ENCODE measurements around the gene HACL1.

HACL1 gene

GRCh38 chr3:15558581-15558980, 42.8 kb downstream of the HACL1 start:
- DNase-seq (ENCODE audit: low read depth in 2 of 2) = no peak
- H3K4me3 ChIP-seq (replicated peaks in 1 of 2; ENCODE audit: low read depth in 2 of 2, low read length in 2 of 2) = no peak overlapping the region
- TF ChIP-seq CTCF (IDR thresholded peaks at IDR 0.05; ENCODE audit: low read depth, low read length) = no peak

- no peak overlapping the region for H3K4me3 ChIP-seq (replicated peaks in 1 of 2; ENCODE audit: low read depth in 2 of 2, low read length in 2 of 2)
- DNase-seq (ENCODE audit: low read depth in 2 of 2) = peak; percentile 77 to 88
- peak; percentile 45 for TF ChIP-seq CTCF (IDR thresholded peaks at IDR 0.05; ENCODE audit: low read depth, low read length)
Measured at GRCh38 chr3:15557511-15557946, 43.8 kb downstream of the HACL1 start.

- TF ChIP-seq CTCF (IDR thresholded peaks at IDR 0.05; ENCODE audit: low read depth, low read length) = no peak
- H3K4me3 ChIP-seq (replicated peaks in 1 of 2; ENCODE audit: low read depth in 2 of 2, low read length in 2 of 2) = no peak overlapping the region
- DNase-seq (ENCODE audit: low read depth in 2 of 2) = no peak
Measured at GRCh38 chr3:15556512-15556911, 44.9 kb downstream of the HACL1 start.

- no peak for TF ChIP-seq CTCF (IDR thresholded peaks at IDR 0.05; ENCODE audit: low read depth, low read length)
Measured at GRCh38 chr3:15553749-15554148, 47.6 kb downstream of the HACL1 start.

GRCh38 chr3:15551902-15552301, 49.5 kb downstream of the HACL1 start:
- no peak overlapping the region for H3K4me3 ChIP-seq (replicated peaks in 1 of 2; ENCODE audit: low read depth in 2 of 2, low read length in 2 of 2)
- DNase-seq (ENCODE audit: low read depth in 2 of 2) = no peak
- no peak for TF ChIP-seq CTCF (IDR thresholded peaks at IDR 0.05; ENCODE audit: low read depth, low read length)

More at GRCh38 chr3:15553749-15554148, 47.6 kb downstream of the HACL1 start:
- no peak overlapping the region for H3K4me3 ChIP-seq (replicated peaks in 1 of 2; ENCODE audit: low read depth in 2 of 2, low read length in 2 of 2)
- no peak for DNase-seq (ENCODE audit: low read depth in 2 of 2)

GRCh38 chr3:15549846-15550245, 51.5 kb downstream of the HACL1 start:
- H3K4me3 ChIP-seq (replicated peaks in 1 of 2; ENCODE audit: low read depth in 2 of 2, low read length in 2 of 2) = no peak overlapping the region
- DNase-seq (ENCODE audit: low read depth in 2 of 2) = no peak
- no peak for TF ChIP-seq CTCF (IDR thresholded peaks at IDR 0.05; ENCODE audit: low read depth, low read length)

- no peak for TF ChIP-seq CTCF (IDR thresholded peaks at IDR 0.05; ENCODE audit: low read depth, low read length)
- DNase-seq (ENCODE audit: low read depth in 2 of 2) = peak in 1 of 2 donors; percentile 5
- H3K4me3 ChIP-seq (replicated peaks in 1 of 2; ENCODE audit: low read depth in 2 of 2, low read length in 2 of 2) = no peak overlapping the region
Measured at GRCh38 chr3:15542614-15543013, 58.8 kb downstream of the HACL1 start.
